Spleen (tissue), 11 donors: ENCODE data around the gene NACC1. TPM values are rescaled to one million over a fixed set of nuclear protein-coding genes. Genes with fewer than 3 reads are reported as not detected.

Experiments
- DNase-seq: peaks from one replicate; pipeline ENCODE4 v3.0.0-alpha.2; 2020
- H3K27ac ChIP-seq, 8 donors: fragments of 200-600 bp; sonication (generic) in 7 of 8; 1 replicate in 4 of 8; 2 replicates in 4 of 8; pipeline versions ENCODE4 v1.5.0 to v1.8.0; 2016 to 2021; ENCODE audit warnings: inconsistent platforms in 4 of 8, mild to moderate bottlenecking in 4 of 8, moderate library complexity in 1 of 8
- H3K27me3 ChIP-seq, 7 donors: fragments of 200-600 bp; sonication (generic) in 6 of 7; replicated peaks in 1 of 7; 1 replicate in 4 of 7; 2 replicates in 3 of 7; pipeline versions ENCODE4 v1.5.0 to v1.8.0; 2016 to 2021; ENCODE audit warnings: inconsistent platforms in 3 of 7, mild to moderate bottlenecking in 1 of 7
- H3K36me3 ChIP-seq, 6 donors: fragments of 200-600 bp; sonication (generic) in 5 of 6; 1 replicate in 4 of 6; 2 replicates in 2 of 6; pipeline versions ENCODE4 v1.5.0 to v1.8.0; 2016 to 2021; ENCODE audit warnings: inconsistent platforms in 2 of 6
- H3K4me1 ChIP-seq, 6 donors: fragments of 200-600 bp; sonication (generic) in 5 of 6; 1 replicate in 3 of 6; 2 replicates in 3 of 6; pipeline versions ENCODE4 v1.5.0 to v1.8.0; 2016 to 2021; ENCODE audit warnings: inconsistent platforms in 3 of 6
- H3K4me3 ChIP-seq, 8 donors: fragments of 200-600 bp; sonication (generic) in 7 of 8; 1 replicate in 4 of 8; 2 replicates in 4 of 8; pipeline versions ENCODE4 v1.5.0 to v1.8.0; 2016 to 2021; ENCODE audit warnings: inconsistent platforms in 4 of 8, mild to moderate bottlenecking in 4 of 8, moderate library complexity in 2 of 8
- H3K9me3 ChIP-seq, 8 donors: fragments of 200-600 bp; sonication (generic) in 7 of 8; 1 replicate in 4 of 8; 2 replicates in 4 of 8; pipeline versions ENCODE4 v1.5.0 to v1.8.0; 2016 to 2021; ENCODE audit warnings: inconsistent platforms in 4 of 8
- POLR2A ChIP-seq, 3 donors: fragments of 450-650 bp; IDR thresholded peaks; one replicate each; pipeline ENCODE4 v1.5.1; 2017; ENCODE audit warnings: antibody characterized with exemption in 3 of 3, mild to moderate bottlenecking in 1 of 3
- POLR2AphosphoS5 ChIP-seq, 3 donors: sonication (generic); formaldehyde crosslinking; IDR thresholded peaks; one replicate each; pipeline ENCODE4 v1.5.1; 2017; ENCODE audit warnings: antibody characterized with exemption in 3 of 3
- WGBS, 5 donors: extraction: QIAGEN DNeasy Blood & Tissue Kit in 3 of 5; methylation state at CpG; one replicate each; pipeline versions ENCODE4 v1.1.5 to v1.1.7; 2013 to 2018; 5-methylcytosine and 5-hydroxymethylcytosine counted together
- intact Hi-C: fragments of 100-400 bp; cut with DNase I; formaldehyde crosslinking; loops from one replicate; pipeline ENCODE4 v1.15.0; 2023; ENCODE audit warnings: low total_unique reads
- polyA plus RNA-seq, 3 donors: library from polyadenylated mRNA; stranded (reverse); fragments of 200-250 nt; gene quantifications; one replicate each; pipeline ENCODE4 v1.2.1, GENCODE V29; 2013
- total RNA-seq, 7 donors: library from RNA; depleted of rRNA in 3 of 7; stranded (reverse); fragments of >200 nt in 3 of 7; fragmentation: NEBNext Ultra II Directional in 4 of 7; extraction: Animal tissue kit (Norgen Biotek cat#: 25700) in 4 of 7; gene quantifications; one replicate each; pipeline versions ENCODE4 v1.1.0 to v1.2.1, GENCODE V29; 2016 to 2021
- TF ChIP-seq, protein P1 (sequence below), 11 experiments: fragments of 200-600 bp in 7 of 11; fragments of 450-650 bp in 4 of 11; sonication (generic) in 4 of 11; IDR thresholded peaks in 8 of 11; conservative IDR thresholded peaks in 3 of 11; 1 replicate in 7 of 11; 2 replicates in 4 of 11; pipeline versions ENCODE4 v1.4.0 to v1.8.0; 2016 to 2021; ENCODE audit warnings: antibody characterized with exemption in 11 of 11, inconsistent platforms in 4 of 11, mild to moderate bottlenecking in 1 of 11
- donor health status: healthy with polysubstance abuse.
- donor health status: DM: no; HTN: no; CAD: no; lungs with moderate emphysema.
- donor health status: DM: no; HTN: no; CAD: no.
- donor health status: Bipolar disorder and iron deficiency.
- donor health status: healthy.
- donor health status: DM: no; HTN: no; CAD: no.
- donor health status: DM: yes; HTN: yes; CAD: no.

The NACC1 gene
- total and polyA plus RNA-seq, 10 donors = 5.5 to 47.0 (median 34.3) TPM

DNA sequence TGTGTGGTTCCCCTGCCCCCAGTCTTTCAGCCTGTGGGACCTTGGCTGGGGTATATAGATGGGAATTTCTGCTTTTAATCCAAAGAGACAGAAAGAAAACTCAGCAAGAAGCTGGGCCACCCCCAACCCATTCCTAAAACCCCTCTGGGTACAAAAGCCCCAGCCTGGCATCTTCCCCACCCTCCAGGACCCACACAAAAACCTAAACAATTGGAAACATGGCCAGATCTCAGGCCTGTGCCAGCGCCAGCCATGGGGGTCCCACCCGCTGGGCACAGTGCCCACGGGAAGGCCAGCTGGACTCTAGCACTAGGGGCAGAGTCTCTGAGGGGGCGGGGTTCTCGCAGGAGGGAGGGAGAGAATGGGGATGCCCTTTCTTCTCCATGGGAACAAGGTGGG, 24.0 kb upstream of the NACC1 start:
- intact Hi-C loops = loop anchor here (2.0 kb wide), 1 partner anchor 111 kb away; no protein-coding TSS in a partner anchor
- Histone ChIP-seq H3K36me3 (peaks cover 0 to 17% (median 0%) of the 10 kb centered on the region in 6 donors), H3K9me3 (no peaks in the 10 kb centered on the region), H3K4me3 (peak overlapping the region in 1 of 8 donors; percentile 88), H3K27me3 (peaks cover 0 to 40% (median 0%) of the 10 kb centered on the region in 7 donors), H3K4me1 (peaks cover 10 to 60% (median 55%) of the 10 kb centered on the region in 6 donors), H3K27ac (peak overlapping the region in 6 of 8 donors; percentile 96 to 99 (median 97))
- TF ChIP-seq POLR2AphosphoS5 (IDR thresholded peaks at IDR 0.05) = no peak
- TF ChIP-seq POLR2A (IDR thresholded peaks at IDR 0.05) = no peak
- TF ChIP-seq, protein P1, sequence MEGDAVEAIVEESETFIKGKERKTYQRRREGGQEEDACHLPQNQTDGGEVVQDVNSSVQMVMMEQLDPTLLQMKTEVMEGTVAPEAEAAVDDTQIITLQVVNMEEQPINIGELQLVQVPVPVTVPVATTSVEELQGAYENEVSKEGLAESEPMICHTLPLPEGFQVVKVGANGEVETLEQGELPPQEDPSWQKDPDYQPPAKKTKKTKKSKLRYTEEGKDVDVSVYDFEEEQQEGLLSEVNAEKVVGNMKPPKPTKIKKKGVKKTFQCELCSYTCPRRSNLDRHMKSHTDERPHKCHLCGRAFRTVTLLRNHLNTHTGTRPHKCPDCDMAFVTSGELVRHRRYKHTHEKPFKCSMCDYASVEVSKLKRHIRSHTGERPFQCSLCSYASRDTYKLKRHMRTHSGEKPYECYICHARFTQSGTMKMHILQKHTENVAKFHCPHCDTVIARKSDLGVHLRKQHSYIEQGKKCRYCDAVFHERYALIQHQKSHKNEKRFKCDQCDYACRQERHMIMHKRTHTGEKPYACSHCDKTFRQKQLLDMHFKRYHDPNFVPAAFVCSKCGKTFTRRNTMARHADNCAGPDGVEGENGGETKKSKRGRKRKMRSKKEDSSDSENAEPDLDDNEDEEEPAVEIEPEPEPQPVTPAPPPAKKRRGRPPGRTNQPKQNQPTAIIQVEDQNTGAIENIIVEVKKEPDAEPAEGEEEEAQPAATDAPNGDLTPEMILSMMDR (IDR thresholded peaks at IDR 0.05 in 8 of 11, conservative IDR thresholded peaks at IDR 0.05 in 3 of 11) = peak in 6 of 11 experiments; percentile 1 to 66 (median 40)
- DNase-seq = peak; percentile 85
- WGBS, 5 donors = 31 to 56% (median 52%) methylated on average over 5 of the region's 5 CpGs

DNA sequence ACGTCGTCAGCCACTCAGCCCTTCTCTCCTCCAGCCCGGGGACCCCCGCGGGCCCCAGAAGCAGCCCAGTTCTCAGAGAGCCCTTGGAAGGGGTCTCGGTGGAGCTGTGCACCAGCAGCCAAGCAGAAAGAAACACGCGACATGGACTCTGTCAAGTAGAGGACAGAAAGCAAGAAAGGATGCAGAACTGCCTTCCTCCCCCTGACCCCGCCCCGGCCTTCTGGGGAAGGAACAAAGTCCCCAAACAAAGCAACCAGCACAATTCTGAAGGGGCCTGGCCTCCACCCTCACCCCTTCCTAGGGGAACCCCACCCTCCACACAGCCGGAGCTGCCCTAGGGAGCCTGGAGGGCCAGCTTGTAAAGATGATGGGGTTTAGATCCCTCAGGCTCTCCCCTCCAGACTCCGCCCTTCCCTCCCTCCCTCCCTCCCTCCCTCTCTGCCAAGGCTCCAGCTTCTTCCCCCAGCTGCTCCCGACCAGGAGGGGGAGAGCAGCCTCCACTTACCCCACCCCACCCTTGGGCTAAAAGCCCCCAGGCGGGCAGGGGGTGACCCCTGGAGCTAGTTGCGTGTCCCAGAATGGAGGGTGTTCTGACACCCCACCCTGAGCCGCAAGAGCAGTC, 23.2 kb upstream of the NACC1 start:
- Histone ChIP-seq H3K36me3 (peaks cover 0 to 22% (median 0%) of the 10 kb centered on the region in 6 donors), H3K27me3 (peaks cover 0 to 41% (median 0%) of the 10 kb centered on the region in 7 donors), H3K4me1 (peaks cover 15 to 68% (median 62%) of the 10 kb centered on the region in 6 donors), H3K4me3 (peak overlapping the region in 7 of 8 donors; percentile 28 to 88 (median 61)), H3K9me3 (no peaks in the 10 kb centered on the region), H3K27ac (peak overlapping the region; percentile 60 to 99 (median 97))
- intact Hi-C loops = loop anchor here (2.0 kb wide), 1 partner anchor 112 kb away; no protein-coding TSS in a partner anchor
- peak; percentile 92 for DNase-seq
- 21 to 38% (median 26%) methylated on average over 11 to 16 of the region's 16 CpGs for WGBS, 5 donors
- TF ChIP-seq, protein P1 (IDR thresholded peaks at IDR 0.05 in 8 of 11, conservative IDR thresholded peaks at IDR 0.05 in 3 of 11) = no peak
- no peak for TF ChIP-seq POLR2AphosphoS5 (IDR thresholded peaks at IDR 0.05)
- TF ChIP-seq POLR2A (IDR thresholded peaks at IDR 0.05) = no peak

DNA sequence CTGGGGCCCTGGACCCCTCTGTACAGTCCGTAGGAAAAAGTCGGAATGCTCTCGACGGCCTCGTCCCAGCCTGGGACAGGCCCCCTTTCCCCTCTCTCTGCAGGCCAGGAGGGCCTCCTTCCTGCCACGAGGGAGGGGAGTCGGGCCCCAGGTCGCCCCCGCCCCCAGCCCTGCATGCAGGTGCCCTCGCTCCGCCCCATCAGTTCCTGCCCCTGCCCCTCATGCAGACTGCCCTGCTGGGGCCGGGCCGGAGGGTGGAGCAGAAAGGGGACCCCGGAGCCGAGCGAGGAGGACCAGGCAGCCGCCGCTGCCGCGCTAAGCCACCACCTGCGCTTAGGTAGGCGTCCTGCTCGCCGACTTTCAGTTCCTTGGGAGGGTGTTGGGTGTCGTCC, 22.7 kb upstream of the NACC1 start:
- Histone ChIP-seq H3K27ac (peak overlapping the region; percentile 60 to 99 (median 97)), H3K4me3 (peak overlapping the region in 7 of 8 donors; percentile 28 to 88 (median 61)), H3K27me3 (peaks cover 0 to 41% (median 0%) of the 10 kb centered on the region in 7 donors), H3K36me3 (peaks cover 0 to 22% (median under 1%) of the 10 kb centered on the region in 6 donors), H3K4me1 (peaks cover 20 to 73% (median 67%) of the 10 kb centered on the region in 6 donors), H3K9me3 (no peaks in the 10 kb centered on the region)
- intact Hi-C loops = loop anchor here (2.0 kb wide), 1 partner anchor 113 kb away; no protein-coding TSS in a partner anchor
- 20 to 37% (median 26%) methylated on average over 16 to 25 of the region's 25 CpGs for WGBS, 5 donors
- DNase-seq = peak; percentile 94
- TF ChIP-seq, protein P1 (IDR thresholded peaks at IDR 0.05 in 8 of 11, conservative IDR thresholded peaks at IDR 0.05 in 3 of 11) = no peak
- TF ChIP-seq POLR2AphosphoS5 (IDR thresholded peaks at IDR 0.05) = peak; percentile 83 to 84 (median 84)
- TF ChIP-seq POLR2A (IDR thresholded peaks at IDR 0.05) = peak in 1 of 3 donors; percentile 56
